Stimulated activated CD4-positive, alpha-beta T cell treated with anti-CD3 and anti-CD28 coated beads, Interleukin-12 subunit alpha, Interleukin-12 subunit beta, amount 100 ng/mL, for 4 hours (primary cell): ENCODE results near the gene STARD9.
"Not testable (repeated sequence)": the region's sequence is repeated elsewhere in the genome, so short reads cannot be mapped to it uniquely, and the experiment has no call there.

Experiments used
- DNase-seq: peaks from one replicate; pipeline ENCODE4 v3.0.0-alpha.2; 2020

Gene STARD9

GRCh38 chr15:42591238-42591934 lies 16.0 kb downstream of the STARD9 start:
- no peak for DNase-seq

- DNase-seq, result no peak
Measured at GRCh38 chr15:42592716-42593115, 17.3 kb downstream of the STARD9 start.

DNA sequence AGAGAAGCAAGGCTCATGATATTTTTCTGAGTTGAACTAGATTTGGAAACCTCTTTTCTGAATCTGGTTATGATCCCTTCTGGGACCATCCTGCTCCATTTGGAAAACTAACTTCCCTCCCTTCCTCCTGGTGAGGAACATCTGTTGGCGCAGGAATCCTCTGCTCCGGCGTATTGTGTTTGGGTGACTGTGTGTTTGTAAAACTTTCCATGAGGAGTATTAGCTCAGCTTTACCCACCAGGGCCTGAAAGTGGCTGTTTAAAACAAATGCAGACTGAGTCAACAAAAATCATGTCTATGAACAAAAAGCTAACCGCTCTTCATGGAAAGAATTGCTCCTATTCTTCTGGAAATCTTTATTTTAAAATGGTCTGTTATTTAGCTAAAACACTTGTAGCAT lies 17.7 kb downstream of the STARD9 start:
- DNase-seq, result no peak

GRCh38 chr15:42594095-42594494 lies 18.7 kb downstream of the STARD9 start:
- DNase-seq, result no peak

GRCh38 chr15:42595626-42596240 lies 20.3 kb downstream of the STARD9 start:
- DNase-seq, result no peak

DNA sequence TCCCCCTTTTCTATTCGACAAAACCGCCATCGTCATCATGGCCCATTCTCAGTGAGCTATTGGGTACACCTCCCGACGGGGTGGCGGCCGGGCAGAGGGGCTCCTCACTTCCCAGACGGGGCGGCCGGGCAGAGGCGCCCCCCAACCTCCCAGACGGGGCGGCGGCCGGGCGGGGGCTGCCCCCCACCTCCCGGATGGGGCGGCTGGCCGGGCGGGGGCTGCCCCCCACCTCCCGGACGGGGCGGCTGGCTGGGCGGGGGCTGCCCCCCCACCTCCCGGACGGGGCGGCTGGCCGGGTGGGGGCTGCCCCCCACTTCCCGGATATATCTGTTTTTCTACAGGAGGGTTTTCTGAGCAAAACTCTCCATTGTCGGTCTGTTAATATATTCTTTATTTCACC lies 25.9 kb downstream of the STARD9 start:
- DNase-seq, result not testable (repeated sequence)

GRCh38 chr15:42602501-42602900 lies 27.1 kb downstream of the STARD9 start:
- DNase-seq, result no peak

DNA sequence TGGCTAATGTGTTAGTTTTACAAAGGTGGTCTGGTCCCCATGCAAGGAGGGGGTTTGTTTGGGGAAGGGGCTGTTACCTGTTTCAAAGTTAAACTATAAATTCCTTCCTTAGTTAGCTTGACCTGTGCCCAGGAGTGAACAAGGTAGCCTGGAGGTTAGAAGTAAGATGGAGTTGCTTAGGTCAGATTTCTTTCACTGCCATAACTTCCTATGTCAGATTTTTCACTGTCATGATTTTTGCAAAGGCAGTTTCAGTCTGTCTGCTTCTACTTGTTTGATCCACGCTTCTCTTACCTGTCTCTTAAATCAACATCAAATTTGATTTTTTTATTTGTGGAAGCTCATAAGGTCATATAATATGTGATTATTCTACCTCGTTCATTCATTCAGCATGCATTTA lies 28.6 kb downstream of the STARD9 start:
- DNase-seq, result no peak

GRCh38 chr15:42604894-42605744 lies 29.7 kb downstream of the STARD9 start:
- no peak for DNase-seq

DNA sequence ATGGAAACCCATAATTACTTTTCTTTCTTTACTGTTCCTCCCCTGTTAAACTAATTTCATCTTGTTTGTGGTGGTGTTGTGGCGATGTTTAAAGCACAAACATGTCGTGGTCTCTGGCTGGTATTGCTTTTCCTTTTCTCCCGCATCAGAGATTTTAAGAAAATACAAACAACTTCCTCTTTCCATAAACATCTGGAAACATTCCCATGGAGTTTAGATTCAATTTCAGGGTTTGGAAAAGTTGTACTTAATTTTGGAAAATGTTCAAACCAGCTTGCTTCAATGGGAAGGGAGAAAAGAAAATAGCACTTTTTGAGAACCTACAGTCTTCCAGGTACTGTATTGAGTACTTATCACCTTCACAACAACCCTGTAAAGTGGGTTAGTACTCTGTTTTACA lies 30.4 kb downstream of the STARD9 start:
- DNase-seq, result no peak

- no peak for DNase-seq
Measured at GRCh38 chr15:42608110-42608531, 32.7 kb downstream of the STARD9 start.

DNA sequence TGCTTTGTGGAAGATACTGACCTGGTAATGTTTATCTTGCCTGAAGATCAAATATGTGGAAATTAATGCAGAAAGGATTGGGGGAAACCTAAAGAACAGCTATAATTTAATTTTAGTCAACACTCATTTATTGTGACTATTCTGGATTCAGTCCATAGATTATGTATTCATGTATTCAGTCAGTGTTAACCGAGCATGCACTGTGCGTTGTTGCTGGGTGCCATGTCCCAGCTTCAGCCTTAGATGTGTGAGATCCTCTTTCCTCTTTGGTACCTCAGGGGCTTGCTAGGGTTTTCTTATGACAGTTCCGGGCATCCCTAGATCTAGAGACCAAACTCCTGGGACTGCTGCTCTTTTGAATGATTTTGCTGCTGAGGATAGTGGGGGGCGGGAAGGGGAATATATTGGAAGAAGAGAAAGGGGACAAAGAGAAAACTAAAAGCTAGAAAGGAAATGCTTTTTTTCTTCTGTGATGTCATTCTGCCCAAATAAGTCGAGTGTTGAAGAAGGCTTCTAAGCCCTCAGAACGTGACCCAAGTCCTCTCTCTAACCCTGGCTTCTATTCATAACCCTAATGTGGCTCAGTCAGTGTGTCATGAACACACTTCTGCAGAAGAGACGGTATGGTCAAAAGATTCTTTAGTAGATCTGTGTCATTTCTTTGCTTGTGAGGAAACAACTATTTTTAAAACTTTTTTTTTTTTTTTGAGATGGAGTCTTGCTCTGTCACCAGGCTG lies 33.5 kb downstream of the STARD9 start:
- no peak for DNase-seq

GRCh38 chr15:42611532-42611931 lies 36.1 kb downstream of the STARD9 start:
- DNase-seq, result no peak

DNA sequence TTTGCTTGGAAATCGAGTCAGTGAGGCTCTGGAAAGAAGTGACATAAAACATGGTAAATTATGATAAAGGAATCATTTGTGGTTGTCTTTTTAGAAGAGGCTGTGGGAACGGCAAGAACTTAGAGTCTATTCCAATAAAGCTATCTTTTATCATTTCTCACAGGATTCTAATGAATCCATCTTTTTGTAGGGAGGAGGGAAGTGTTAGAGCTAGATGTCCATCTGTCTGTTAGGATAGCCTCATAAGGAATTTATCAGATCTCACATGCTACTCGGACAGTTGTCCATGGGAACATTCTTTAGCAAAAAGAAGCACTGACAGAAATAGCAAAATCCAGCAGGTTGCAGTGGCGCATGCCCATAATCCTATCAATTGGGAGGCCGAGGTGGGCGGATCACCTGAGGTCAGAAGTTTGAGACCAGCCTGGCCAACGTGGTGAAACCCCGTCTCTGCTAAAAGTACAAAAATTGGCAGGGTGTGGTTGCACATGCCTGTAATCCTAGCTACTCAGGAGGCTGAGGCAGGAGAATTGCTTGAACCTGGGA lies 37.0 kb downstream of the STARD9 start:
- no peak for DNase-seq

DNA sequence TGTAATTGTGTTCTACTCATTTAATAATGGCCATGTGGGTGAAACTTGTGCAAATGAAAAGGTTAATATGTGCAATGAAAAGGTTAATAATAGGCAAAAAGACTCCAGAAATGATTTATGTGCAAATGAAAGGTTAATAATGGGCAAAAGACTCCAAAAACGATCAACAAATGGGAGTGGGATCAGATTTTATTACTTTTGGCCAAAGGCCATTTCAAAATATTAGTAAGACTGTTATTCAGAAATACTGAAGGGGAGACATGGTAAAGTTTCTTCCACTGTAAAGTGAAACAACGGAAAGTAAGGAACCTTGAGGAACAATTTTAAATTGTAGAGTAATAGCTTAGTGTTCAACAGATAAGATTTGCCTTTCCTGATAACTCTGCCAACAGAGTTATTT lies 40.7 kb downstream of the STARD9 start:
- no peak for DNase-seq

DNA sequence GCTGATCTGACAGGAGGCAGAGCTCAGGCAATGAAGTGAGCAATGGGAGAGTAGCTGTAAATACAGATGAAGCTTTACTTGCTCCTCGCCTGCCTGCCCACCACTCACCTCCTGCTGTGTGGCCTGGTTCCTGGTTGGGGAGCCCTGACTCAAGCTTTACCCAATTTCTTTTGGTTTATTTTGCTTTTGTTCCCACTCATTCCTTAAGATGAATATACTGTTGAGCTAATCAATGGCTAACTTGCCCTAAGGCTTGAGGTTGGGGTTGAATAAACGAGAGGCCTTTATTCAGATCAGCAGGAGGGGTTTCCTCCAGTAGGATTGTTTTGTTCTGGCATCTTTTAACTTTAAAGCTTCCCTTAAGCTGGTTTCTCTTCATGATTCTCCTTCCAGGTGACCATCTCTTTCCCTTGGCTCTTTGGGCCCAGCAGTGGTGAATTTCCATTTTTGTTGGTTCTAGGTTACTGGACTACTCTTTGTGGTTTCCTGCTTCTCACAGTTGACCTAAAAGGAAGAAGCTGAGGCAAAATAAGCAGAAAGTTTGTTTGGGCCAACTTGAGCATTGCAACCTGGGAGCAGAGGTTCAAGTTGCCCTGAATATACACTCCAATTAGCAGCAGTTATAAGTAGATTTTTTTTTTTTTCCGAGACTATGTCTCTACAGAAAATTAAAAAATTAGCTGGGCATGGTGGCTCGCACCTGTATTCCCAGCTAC lies 44.4 kb downstream of the STARD9 start:
- DNase-seq, result no peak

- DNase-seq, result no peak
Measured at GRCh38 chr15:42621386-42621785, 46.0 kb downstream of the STARD9 start.

- DNase-seq, result no peak
Measured at GRCh38 chr15:42621996-42622925, 46.9 kb downstream of the STARD9 start.

- no peak for DNase-seq
Measured at GRCh38 chr15:42623951-42624350, 48.5 kb downstream of the STARD9 start.

DNA sequence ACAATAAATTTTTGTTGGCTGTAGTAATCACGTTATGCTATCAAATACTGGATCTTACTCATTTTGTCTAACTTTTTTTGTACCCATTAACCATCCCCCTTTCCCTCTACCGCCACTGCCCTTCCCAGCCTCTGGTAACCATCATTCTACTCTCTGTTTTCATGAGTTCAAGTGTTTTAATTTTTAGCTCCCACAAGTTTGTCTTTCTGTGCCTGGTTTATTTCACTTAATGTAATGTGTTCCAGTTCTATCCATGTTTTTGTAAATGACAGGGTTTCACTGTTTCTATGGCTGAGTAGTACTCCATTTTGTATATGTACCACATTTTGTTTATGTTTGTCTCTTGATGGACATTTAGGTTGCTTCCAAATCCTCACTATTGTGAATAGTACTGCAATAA lies 52.1 kb downstream of the STARD9 start:
- DNase-seq, result no peak

GRCh38 chr15:42628761-42629160 lies 53.4 kb downstream of the STARD9 start:
- no peak for DNase-seq
